HG03558 (cell line): ENCODE results near the gene NAA35.
"Not testable (repeated sequence)": the region's sequence is repeated elsewhere in the genome, so short reads cannot be mapped to it uniquely, and the experiment has no call there.

ENCODE experiments used
- ATAC-seq: cut with Tn5 transposase; IDR thresholded peaks from one replicate; pipeline ENCODE4 v1.9.1; 2021; ENCODE audit warnings: moderate number of reproducible peaks; ENCODE audit not compliant: unreplicated experiment; ENCODE audit errors: extremely low read depth

Gene NAA35

DNA sequence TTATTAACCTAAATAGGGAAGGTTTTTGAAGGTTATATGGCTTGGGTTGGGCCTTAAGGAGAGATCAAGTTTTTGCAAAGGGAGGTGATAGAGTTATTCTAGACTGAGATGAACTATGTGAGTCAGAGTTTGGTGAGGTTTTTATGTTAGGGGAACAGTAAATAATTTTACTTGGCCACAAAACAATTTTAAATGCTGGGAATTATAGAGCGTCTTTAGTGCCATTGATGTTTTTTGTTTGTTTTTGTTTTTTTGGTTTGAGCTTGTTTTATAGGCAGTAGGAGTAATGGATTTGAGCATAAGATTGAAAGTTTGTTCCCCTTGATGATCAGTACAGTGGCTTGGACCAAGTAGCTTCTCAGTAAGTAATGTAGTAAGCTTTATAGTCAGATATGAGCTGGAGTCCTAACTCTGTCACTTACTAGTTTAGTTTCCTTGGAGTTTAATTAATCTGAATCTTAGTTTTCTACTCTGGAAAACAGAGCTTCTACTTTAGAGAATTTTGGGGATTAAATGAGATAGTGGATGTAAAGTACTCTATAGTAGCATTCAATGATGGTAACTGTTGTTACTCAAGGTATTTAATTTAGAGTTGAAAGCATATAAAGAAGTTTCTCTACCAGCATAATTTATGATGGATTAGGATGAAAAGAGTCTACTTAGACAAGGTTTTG is 2.9 kb downstream of the NAA35 start:
- no peak for ATAC-seq

DNA sequence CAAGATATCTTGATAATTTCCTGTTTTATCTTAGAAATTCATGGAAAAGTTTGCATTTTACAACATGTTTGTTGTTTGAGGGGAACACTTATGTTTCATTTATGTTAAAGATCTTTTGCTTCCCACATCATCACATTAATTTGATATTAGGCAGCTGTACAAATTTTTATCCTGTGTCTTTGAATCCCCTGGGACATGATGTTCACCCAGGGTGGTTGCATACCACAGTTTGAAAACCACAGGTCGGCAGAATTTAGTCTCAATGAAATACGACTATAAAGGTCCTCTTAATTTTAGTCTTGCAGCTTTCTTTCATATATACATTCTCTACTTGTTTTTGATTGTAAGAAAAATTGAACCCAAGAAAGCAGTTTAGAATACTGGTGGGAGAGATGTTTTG is 3.7 kb downstream of the NAA35 start:
- no peak for ATAC-seq

DNA sequence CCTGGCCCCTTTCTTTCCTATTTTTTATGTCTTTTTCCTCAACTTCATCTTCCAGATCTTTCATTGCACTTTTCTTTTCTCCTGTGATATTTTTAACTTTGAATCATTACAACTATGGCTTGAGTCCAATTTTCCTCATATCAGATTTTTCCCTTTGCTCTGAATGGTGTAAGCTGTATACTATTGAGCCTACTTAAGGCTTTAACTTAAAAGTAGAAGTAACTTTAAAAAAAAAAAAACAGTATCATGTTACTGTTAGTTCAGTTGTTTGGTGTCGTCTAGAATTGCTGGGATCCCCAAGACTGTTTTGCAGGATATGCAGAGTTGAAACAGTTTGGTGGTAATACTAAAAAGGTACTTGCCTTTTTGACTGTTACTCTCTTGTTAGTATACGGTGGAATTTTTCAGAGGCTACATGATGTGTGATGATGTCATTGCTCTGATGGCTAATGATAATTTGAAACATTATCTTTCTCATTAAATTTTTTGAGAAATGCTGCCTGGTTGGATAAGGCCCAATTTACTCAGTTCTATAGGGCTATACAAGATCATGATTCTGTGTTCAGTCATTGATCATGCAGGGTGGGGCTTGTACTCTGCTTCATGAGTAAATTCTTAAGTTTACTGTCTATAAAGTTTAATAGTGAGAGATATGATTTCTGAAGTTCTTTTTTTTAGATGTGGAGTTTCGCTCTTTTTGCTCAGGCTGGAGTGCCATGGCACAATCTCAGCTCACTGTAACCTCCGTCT is 8.8 kb downstream of the NAA35 start:
- ATAC-seq = no peak

DNA sequence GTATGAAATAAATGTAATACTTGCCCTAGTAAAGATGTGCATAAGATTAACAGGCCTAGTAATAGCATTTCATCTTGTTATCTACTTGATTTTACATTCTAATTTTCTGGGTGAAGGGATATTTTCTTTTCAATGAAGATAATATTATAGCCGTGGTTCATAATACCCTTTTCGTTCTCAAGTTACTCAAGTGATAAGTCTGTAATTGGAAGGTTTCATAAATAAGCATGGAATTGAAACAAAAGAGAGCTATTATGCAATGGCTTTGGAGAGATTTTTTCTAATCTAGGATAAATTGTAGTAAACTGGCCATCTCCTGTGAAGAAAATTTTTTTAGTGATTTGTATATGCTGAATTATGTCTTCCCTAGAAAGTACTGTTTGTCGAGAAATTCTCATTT is 19.0 kb downstream of the NAA35 start:
- no peak for ATAC-seq

DNA sequence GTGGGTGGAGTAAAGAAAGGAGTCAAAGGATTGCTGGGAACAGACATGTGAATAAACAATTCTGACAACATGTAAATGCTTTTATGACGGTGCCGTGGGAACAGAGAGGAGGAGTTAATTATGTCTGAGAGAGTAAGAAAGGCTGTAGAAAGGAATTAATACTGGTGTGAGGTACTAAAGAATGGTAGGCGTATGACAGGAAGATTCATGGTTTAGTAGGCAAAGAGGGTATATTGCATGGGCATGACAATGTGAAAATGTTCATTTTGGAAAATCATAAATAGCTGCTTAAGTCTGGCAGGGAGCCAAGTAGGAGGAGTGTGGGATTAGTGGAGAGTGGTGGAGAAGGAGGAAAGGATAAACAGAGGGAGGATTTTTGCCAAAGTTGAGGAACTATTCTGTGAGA is 19.7 kb downstream of the NAA35 start:
- ATAC-seq = no peak

DNA sequence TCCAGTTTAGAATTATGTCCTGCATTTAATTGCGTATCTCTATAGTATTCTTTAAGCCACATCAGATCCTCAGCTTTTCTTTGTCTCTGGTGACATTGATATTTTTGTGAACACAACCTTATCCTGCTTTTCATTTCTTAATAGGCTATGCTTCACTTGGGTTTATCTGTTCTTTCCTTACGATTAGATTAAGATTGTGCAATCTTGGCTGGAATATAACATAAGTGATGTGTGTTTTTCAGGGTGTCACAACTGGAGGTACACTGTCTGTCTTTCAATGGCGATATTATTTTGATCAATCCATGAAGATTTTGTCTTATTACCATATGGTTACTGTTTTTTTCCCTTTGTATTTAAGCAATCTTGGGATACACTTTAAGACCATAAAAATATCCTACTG is 23.6 kb downstream of the NAA35 start:
- no peak for ATAC-seq

DNA sequence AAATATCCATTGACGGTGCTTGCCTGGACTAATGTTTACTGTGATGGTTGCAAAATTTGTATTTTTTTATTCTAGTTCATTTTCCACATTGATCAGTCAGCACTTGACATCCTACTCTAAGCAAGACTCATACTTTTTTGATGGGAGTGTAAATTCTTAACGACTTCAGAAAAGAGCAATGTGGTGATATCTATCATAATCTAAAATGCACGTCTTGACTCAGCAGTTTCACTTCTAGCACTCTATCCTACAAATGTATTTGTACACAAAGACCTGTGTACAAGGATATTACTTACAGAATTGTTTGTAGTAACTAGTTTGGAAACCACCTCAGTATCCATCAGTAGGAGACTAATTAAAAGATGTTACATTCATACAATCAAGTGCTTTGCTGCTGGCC is 24.0 kb downstream of the NAA35 start:
- ATAC-seq = no peak

DNA sequence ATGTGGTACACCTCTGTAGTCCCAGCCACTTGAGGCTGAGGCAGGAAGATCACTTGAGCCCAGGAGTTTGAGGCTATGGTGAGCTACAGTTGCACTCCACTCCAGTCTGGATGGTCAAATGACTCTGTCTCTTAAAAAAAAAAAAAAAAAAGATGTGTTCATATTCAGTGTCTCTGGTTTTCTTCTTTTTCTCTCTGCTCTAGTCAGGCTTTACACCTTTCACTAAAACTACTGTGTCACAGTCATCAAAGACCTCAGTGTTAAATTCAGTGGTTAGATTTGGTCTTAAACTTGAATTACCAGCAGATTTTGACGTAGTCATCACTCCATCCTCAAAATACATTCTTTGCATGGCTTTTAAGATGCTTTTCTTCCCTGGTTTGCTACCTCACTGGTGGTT is 28.8 kb downstream of the NAA35 start:
- no peak for ATAC-seq

DNA sequence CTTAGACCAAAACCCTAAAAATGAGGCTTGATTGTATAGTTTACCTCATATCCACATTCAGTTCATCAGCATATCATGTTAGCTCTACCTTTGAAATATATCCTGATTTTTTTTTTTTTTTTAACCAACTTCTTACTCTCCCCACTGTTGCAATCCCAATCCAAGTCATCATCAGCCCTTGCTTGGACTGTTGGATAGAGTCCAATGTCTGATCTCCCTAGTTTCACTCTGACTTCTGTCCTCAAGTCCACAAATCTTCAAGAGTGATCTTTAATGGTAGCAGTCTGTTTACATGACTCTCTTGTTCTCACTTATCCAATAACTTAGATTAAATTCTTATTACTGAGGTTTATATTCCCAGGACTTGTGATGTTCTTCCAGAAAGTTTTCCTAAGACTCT is 30.8 kb downstream of the NAA35 start:
- no peak for ATAC-seq

DNA sequence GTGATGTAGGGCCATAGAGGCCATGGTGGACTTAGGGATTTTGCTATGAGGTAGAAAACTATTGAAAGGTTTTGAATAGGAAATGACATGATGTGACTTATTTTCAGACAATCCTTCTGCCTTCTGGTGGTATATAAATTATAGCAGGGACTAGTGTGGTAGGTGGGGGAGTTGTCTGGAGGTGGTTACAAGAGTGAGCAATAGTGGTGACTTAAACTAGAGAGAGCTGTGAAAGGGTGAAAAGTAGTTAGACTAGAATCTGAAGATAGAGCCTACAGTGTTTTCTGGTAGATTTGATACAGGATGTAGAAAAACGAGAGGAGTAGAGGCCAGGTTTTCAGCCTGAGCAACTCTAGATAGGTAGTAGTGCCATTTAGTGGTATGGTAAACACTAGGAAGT is 32.3 kb downstream of the NAA35 start:
- no peak for ATAC-seq

DNA sequence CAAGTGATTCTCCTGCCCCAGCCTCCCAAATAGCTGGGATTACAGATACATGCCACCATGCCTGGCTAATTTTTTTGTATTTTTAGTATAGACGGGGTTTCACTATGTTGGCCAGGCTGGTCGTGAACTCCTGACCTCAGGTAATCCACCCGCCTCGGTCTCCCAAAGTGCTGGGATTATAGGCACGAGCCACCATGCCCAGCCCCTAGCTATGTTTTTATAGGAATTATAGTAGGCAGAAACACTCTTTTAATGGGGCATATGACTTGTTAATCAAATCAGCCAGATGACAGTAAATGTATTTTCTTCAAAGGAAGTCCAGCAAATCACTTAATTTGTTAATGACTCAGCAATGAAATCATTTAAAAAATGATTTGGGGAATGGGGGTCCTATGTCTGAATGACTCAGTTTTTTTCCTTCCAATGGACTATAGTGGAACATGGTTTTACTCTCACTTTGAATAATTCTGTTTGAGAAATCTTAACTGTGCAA is 33.2 kb downstream of the NAA35 start:
- ATAC-seq = not testable (repeated sequence)

DNA sequence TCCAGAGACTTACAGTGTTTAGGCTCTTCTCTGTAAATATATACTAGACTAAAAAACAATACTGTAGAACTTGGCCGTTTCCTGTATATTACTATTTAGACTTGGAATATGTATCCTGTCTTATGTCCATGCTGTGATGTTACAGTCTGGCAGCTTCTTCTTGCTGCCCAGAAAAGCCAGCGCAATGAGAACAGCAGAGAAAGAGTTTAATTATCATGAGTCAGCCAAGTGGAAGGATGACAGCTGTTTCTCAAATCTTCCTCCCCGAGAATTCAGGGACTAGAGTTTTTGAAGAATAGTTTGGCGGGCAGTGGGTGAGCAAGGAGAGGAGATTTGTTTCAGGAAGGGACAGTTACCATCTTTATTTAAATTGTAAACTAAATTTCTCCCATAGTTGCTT is 37.5 kb downstream of the NAA35 start:
- no peak for ATAC-seq

DNA sequence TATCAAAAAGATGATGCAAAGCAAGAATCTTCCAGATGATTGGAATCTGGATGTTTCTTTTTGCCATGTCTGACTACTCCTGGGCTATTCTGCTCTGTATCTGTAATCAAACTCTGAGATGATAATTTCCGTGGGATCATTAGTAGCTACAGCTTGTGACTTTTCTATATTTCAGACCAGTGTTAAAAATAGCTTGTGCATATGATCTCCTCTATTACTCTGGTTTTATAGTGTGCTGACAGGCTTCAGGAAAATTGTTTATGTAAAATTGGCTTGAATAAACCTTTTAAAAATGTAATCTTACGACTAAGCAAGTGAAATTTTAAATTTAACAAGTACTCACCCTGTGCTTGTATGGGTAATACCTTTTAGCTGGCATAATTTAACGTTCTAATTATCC is 40.4 kb downstream of the NAA35 start:
- no peak for ATAC-seq

DNA sequence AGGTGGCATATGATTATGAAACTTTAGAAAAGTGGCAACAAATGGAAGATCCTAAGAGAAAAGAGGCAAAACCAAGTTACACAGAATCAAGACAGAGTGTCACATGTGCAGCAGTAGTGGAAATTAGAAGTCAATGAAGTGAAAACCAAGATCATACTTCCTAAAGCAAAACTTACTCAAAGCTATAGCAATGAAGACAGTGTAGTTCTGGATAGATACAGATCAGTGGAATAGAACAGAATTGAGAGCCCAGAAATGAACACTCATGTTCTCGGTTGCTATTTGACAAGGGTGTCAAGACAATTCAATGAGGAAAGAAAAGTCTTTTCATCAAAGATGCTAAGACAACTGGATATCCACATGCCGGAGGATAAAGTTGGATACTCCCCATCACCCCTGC is 43.5 kb downstream of the NAA35 start:
- no peak for ATAC-seq

DNA sequence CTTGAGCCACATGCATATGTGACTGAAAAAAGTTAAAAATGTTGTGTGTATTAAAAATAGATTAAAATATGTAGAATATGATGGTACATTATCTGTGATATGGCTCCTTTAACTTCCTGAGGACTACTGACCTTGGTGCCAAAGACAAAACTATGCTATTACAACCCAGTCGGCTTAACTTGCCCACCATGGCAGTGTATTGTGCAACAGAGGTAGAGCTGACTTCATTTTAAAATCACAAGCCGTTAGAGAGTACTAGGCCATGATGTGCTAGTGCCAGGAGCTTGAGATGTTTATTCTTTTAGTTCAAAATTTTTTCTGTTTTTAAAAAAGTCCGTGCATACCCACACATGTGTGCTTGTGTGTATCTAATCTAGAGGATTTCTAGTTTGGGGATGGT is 46.3 kb downstream of the NAA35 start:
- ATAC-seq = no peak

DNA sequence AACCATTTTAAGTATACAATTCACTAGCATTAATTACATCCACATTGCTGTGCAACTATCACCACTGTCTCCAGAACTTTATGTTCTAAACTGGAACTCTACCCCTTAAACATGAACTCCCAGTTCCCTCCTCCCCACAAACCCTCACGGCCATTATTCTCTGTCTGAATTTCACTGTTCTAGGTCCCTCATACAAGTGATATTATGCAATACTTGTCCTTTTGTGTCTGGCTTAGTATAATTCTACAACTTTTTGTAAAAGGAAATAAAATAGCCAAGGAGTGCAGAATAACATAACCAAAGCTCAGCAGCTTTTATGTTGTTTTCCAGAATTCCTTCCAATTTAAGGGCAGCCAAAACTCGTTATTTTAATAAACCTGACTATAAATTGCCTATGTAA is 53.2 kb downstream of the NAA35 start:
- ATAC-seq = no peak

DNA sequence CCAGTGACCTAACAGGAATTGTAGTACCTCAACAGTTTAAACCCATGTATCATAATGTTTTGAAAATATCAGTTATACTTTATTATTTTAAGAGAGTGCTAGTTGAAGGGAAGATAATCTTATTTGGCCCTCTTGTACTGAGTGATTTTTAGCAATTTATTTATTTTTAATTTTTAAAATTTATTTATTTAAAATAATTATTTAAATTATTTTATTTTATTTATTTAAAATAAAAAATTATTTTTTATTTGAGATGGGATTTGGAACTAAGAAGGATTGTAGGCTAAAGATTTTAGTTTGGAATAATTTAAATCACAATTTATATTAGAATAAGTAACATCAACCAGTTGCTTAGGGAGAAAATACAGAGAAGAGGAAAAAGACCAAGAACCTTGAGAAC is 54.2 kb downstream of the NAA35 start:
- ATAC-seq = no peak

DNA sequence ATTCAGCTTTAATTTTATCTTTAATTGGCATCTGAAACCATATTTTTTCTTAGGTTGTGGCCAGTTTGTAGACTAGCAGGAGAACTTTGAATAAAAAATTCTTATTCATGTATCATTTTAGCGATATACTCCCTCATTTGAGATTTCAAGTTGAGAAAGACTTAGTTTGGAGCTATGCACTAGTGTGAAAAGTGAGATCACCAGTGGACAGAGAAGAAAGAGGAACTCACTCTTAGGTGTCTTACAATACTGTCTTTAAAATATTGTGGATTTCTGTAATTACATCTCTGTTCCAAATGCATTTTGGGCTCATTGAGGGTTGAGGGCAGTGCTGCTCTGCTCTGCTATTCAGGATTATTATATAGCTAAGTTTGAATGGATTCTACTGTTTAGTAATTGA is 54.7 kb downstream of the NAA35 start:
- ATAC-seq = no peak

DNA sequence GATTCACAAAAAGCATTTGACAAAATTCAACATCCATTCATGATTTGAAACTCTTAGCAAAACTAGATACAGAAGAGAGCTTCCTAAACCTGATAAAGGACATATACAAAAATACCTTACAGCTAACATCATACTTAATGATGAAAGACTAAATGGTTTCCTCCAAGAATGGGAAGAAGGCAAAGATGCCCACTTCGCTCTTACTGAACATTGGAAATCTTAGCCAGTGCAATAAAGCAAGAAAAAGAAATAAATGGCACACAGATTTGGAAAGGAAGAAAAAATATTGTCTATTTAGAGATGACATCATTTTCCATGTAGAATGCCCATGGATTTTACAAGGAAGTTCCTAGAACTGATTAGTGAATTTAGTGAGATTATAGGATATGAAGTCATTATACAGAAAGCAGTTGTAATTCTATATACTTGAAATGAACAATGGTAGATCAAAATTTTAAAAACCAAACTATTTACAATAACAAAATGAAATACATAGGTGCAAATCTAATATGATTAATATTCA is 64.4 kb downstream of the NAA35 start:
- ATAC-seq = no peak

DNA sequence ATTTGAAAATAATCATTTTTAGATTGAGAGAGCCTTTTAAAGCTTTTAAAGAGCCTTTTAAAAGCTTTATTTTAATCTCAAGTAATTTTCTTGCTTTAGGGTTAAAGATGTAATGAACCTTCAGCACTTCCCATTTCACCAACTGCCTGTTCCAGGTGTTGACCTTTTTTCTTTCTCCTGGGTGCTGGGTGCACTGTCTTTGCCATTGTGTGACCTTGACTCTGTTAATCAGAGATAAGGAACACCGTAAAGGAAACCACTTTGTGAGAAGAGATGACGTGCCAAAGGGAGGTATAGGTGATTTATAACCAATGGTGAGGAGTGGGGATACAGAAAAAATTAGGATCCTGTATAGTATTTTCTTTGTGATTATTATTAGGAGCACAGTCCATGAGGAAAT is 68.2 kb downstream of the NAA35 start:
- ATAC-seq = no peak

DNA sequence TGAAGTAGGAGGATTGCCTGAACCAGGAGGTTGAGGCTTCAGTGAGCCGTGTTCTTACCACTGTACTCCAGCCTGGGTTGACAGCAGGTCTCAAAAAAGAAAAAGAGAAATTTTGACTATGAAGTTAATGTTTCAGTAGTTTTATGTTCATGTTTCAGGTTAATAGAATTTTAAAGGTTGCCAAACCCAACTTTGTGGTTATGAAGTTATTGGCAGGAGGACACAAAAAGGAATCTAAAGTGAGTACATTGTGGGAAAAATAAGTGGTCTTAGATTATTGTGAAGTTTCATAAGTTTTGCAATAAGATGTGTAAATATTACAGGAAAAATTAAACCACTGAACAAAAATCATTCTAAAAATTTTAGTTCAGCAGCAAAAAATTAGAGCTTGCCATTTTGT is 79.8 kb downstream of the NAA35 start:
- no peak for ATAC-seq

DNA sequence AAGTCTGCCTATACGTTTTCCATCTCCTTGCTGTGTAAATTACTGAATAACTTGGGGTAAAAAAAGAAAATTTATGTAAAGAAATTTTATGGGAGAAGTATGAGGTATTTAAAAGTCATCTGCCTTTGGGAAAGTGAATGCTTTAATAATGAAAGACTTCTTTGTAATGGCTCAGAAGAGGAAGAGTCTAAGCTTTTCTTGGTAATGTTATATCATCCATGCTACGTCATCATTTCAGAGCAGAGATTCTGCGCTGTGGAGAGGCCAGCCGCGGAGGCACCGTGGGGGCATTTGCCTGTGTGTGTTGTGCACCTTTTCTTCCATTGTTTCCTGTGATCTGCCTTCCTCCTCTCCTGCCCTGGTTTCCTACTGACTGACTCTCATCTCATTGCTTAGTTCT is 80.2 kb downstream of the NAA35 start:
- no peak for ATAC-seq
